Esophagus squamous epithelium (tissue), 5 donors: ENCODE results near the gene LENG9. TPM values are rescaled to one million over a fixed set of nuclear protein-coding genes. Genes with fewer than 3 reads are reported as not detected.

Source experiments
- DNase-seq: peaks from one replicate; lab custom pipeline; 2025; lab: John Stamatoyannopoulos, UW
- H3K27ac ChIP-seq, 4 donors: fragments of 200-600 bp; sonication (generic); one replicate each; pipeline ENCODE4 v1.5.1; 2016 to 2019; ENCODE audit warnings: mild to moderate bottlenecking in 1 of 4
- H3K27me3 ChIP-seq, 4 donors: fragments of 200-600 bp; sonication (generic); 1 replicate in 3 of 4; 2 replicates in 1 of 4; pipeline versions ENCODE4 v1.5.1 to v1.6.0; 2017 to 2021; ENCODE audit warnings: antibody characterized with exemption in 1 of 4
- H3K36me3 ChIP-seq, 3 donors: fragments of 200-600 bp; sonication (generic); one replicate each; pipeline ENCODE4 v1.5.1; 2016 to 2019
- H3K4me1 ChIP-seq, 3 donors: fragments of 200-600 bp; sonication (generic); one replicate each; pipeline ENCODE4 v1.5.1; 2017 to 2019
- H3K4me3 ChIP-seq, 4 donors: fragments of 200-600 bp; sonication (generic); 1 replicate in 3 of 4; 2 replicates in 1 of 4; pipeline ENCODE4 v1.5.1; 2016 to 2019; ENCODE audit warnings: mild to moderate bottlenecking in 2 of 4, moderate library complexity in 1 of 4
- H3K9me3 ChIP-seq, 3 donors: fragments of 200-600 bp; sonication (generic); one replicate each; pipeline ENCODE4 v1.5.1; 2016 to 2019
- CTCF ChIP-seq, 6 experiments: fragments of 450-650 bp in 4 of 6; fragments of 200-600 bp in 2 of 6; sonication (generic) in 2 of 6; IDR thresholded peaks; one replicate each; pipeline ENCODE4 v1.5.1; 2016 to 2019; ENCODE audit warnings: antibody characterized with exemption in 6 of 6, mild to moderate bottlenecking in 4 of 6, moderate library complexity in 4 of 6
- POLR2A ChIP-seq, 4 donors: fragments of 450-650 bp; IDR thresholded peaks; one replicate each; pipeline ENCODE4 v1.6.1; 2017; ENCODE audit warnings: antibody characterized with exemption in 4 of 4, mild to moderate bottlenecking in 4 of 4, moderate library complexity in 3 of 4
- WGBS, 2 donors: methylation state at CpG; one replicate each; pipeline ENCODE4 v1.1.5; 2018; 5-methylcytosine and 5-hydroxymethylcytosine counted together
- intact Hi-C: fragments of 100-400 bp; cut with DNase I; formaldehyde crosslinking; loops from one replicate; pipeline ENCODE4 v1.15.0; 2022
- total RNA-seq, 4 donors: library from RNA; depleted of rRNA; stranded (reverse); fragments of >200 nt; gene quantifications; one replicate each; pipeline ENCODE4 v1.1.0, GENCODE V29; 2016
- donor health status: DM: yes; HTN: yes; CAD: no.

The LENG9 gene
- total RNA-seq, 4 donors from 2014 or later: 8.1 to 13.1 (median 10.1) TPM

- H3K27me3 ChIP-seq: peaks cover 4 to 92% (median 14%) of the 10 kb centered on the region in 4 donors
- H3K36me3 ChIP-seq: no peaks in the 10 kb centered on the region
Observed at GRCh38 chr19:54426291-54426931, 37.2 kb downstream of the LENG9 start.

GRCh38 chr19:54425382-54425723 is 38.2 kb downstream of the LENG9 start:
- Histone ChIP-seq H3K27ac (no peak overlapping the region), H3K4me1 (peaks cover 3 to 17% (median 4%) of the 10 kb centered on the region in 3 donors), H3K36me3 (no peaks in the 10 kb centered on the region), H3K9me3 (no peaks in the 10 kb centered on the region), H3K4me3 (no peak overlapping the region), H3K27me3 (peaks cover 3 to 92% (median 11%) of the 10 kb centered on the region in 4 donors)
- DNase-seq: no peak
- 61 to 71% methylated on average over 5 of the region's 5 CpGs for WGBS, 2 donors
- no peak for TF ChIP-seq CTCF (IDR thresholded peaks at IDR 0.05)
- TF ChIP-seq POLR2A (IDR thresholded peaks at IDR 0.05): no peak
- intact Hi-C loops: no loop called here

More at GRCh38 chr19:54426291-54426931, 37.2 kb downstream of the LENG9 start:
- no peak for DNase-seq
- TF ChIP-seq CTCF (IDR thresholded peaks at IDR 0.05): no peak
- TF ChIP-seq POLR2A (IDR thresholded peaks at IDR 0.05): no peak
- WGBS, 2 donors: 30 to 56% methylated on average over 2 to 10 of the region's 17 CpGs
- Histone ChIP-seq H3K4me1 (peaks cover 12 to 20% (median 12%) of the 10 kb centered on the region in 3 donors), H3K9me3 (no peaks in the 10 kb centered on the region), H3K27ac (no peak overlapping the region), H3K4me3 (no peak overlapping the region)
- intact Hi-C loops: no loop called here

GRCh38 chr19:54424660-54425381 is 38.8 kb downstream of the LENG9 start:
- Histone ChIP-seq H3K9me3 (no peaks in the 10 kb centered on the region), H3K4me1 (peaks cover 0 to 15% (median 0%) of the 10 kb centered on the region in 3 donors), H3K4me3 (no peak overlapping the region), H3K27me3 (peaks cover 0 to 92% (median 9%) of the 10 kb centered on the region in 4 donors), H3K27ac (no peak overlapping the region), H3K36me3 (no peaks in the 10 kb centered on the region)
- intact Hi-C loops: no loop called here
- 83 to 88% methylated on average over 22 to 29 of the region's 36 CpGs for WGBS, 2 donors
- no peak for DNase-seq
- TF ChIP-seq POLR2A (IDR thresholded peaks at IDR 0.05) (no peak), CTCF (IDR thresholded peaks at IDR 0.05) (no peak)

- Histone ChIP-seq H3K9me3 (no peaks in the 10 kb centered on the region), H3K27ac (no peak overlapping the region), H3K4me1 (peaks cover 0 to 11% (median 0%) of the 10 kb centered on the region in 3 donors), H3K4me3 (no peak overlapping the region), H3K27me3 (peaks cover 0 to 92% (median 4%) of the 10 kb centered on the region in 4 donors), H3K36me3 (no peaks in the 10 kb centered on the region)
- DNase-seq: no peak
- 84% methylated on average over 10 to 12 of the region's 14 CpGs for WGBS, 2 donors
- intact Hi-C loops: no loop called here
- no peak for TF ChIP-seq POLR2A (IDR thresholded peaks at IDR 0.05)
- TF ChIP-seq CTCF (IDR thresholded peaks at IDR 0.05): no peak
Observed at GRCh38 chr19:54424201-54424600, 39.4 kb downstream of the LENG9 start.

GRCh38 chr19:54422136-54422535 is 41.4 kb downstream of the LENG9 start:
- peaks cover 0 to 23% (median 0%) of the 10 kb centered on the region in 3 donors for H3K4me1 ChIP-seq
- no peaks in the 10 kb centered on the region for H3K9me3 ChIP-seq
- TF ChIP-seq POLR2A (IDR thresholded peaks at IDR 0.05) (no peak), CTCF (IDR thresholded peaks at IDR 0.05) (no peak)
- no peak overlapping the region for H3K4me3 ChIP-seq
- intact Hi-C loops: no loop called here
- no peaks in the 10 kb centered on the region for H3K36me3 ChIP-seq
- peaks cover 0 to 96% (median 3%) of the 10 kb centered on the region in 4 donors for H3K27me3 ChIP-seq
- no peak for DNase-seq
- H3K27ac ChIP-seq: no peak overlapping the region
- 61% methylated on average over 16 of the region's 20 CpGs; no CpG with 5 or more reads in 1 of the 2 donors for WGBS, 2 donors
